ENCODE data around the gene ATP10B.

DNA sequence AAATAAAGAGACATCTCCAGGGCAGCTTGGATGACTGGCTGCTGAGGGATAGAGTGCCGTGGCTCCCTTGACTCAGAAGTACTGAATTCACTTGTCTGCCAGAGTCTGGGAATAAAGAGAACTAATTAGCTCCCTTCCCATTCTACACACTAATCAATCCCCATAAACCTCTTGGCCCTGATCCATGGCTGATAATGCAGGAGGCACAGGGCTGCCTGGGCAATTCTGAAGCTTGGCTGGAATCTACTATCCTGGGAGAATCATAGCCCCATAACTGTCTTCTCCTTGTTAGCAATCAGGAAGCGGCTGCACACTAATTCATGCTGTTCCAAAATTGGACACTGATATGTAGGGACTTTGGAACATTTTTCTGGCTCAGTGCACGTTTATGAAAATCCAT is 232.6 kb downstream of the ATP10B start:
- TF ChIP-seq POLR2A (IDR thresholded peaks at IDR 0.05), result no peak
- TF ChIP-seq CTCF (IDR thresholded peaks at IDR 0.05), result no peak
